Measurements from ENCODE around the gene PPP4C. TPM values are rescaled to one million over a fixed set of nuclear protein-coding genes. Genes with fewer than 3 reads are reported as not detected.

Gene PPP4C
- total and polyA plus RNA-seq, 2 of the 8 experiments (the other 6 are each of a cell fraction or from before 2014, with no cell fraction given): 148 to 298 TPM

DNA sequence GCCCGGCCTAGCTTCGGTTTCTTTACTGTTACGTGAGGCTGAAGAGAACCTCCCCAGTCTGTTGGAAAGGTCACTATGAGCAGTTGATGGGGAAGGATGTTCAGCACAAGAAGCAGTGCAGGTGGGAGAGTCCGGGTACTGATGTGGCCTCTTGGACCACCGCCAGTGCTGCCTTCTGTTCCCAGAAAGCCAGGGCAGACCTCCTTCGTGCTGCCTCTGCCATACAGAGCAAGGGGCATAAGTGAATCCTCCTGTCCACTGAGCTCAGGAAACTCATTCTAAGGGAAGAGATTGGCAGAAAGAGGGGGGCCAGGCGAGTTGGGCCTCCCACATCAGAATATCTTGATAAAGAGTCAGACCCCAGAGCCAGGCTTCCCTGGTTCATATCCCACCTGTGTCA lies 3.7 kb downstream of the PPP4C start (continued):
- no peak for TF ChIP-seq YY1 (IDR thresholded peaks at IDR 0.05; ENCODE audit: low read depth, low read length)
